ENCODE results near the gene NDE1.

DNA sequence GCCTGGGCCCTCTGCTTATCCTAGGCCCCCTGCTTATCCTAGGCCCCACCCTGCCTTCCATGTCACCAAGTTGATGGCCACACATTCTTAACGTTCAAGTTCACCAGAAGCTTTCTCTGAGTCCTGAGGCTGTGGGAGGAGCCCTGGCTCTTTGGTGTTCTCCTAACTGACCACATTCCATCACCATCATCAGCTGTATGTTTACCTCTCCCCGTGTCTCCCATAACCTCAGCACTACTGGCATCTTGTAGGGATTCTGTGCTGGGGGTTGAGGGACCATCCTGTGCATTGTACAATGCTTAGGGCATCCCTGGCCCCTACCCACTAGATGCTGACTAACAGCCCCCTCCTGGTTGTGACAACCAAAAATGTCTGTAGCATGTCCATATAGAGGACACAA, 99.3 kb downstream of the NDE1 start:
- TF ChIP-seq POLR2A (IDR thresholded peaks at IDR 0.05), result no peak
- TF ChIP-seq, protein P1, sequence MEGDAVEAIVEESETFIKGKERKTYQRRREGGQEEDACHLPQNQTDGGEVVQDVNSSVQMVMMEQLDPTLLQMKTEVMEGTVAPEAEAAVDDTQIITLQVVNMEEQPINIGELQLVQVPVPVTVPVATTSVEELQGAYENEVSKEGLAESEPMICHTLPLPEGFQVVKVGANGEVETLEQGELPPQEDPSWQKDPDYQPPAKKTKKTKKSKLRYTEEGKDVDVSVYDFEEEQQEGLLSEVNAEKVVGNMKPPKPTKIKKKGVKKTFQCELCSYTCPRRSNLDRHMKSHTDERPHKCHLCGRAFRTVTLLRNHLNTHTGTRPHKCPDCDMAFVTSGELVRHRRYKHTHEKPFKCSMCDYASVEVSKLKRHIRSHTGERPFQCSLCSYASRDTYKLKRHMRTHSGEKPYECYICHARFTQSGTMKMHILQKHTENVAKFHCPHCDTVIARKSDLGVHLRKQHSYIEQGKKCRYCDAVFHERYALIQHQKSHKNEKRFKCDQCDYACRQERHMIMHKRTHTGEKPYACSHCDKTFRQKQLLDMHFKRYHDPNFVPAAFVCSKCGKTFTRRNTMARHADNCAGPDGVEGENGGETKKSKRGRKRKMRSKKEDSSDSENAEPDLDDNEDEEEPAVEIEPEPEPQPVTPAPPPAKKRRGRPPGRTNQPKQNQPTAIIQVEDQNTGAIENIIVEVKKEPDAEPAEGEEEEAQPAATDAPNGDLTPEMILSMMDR (IDR thresholded peaks at IDR 0.05), result no peak

Data from stomach (tissue), 4 donors.